GM06990 (cell line): ENCODE results near the gene BIRC7.

ENCODE experiments used
- DNase-seq: peaks from one replicate; pipeline ENCODE4 v3.0.0-alpha.2; 2011; ENCODE audit not compliant: insufficient read length; ENCODE audit errors: extremely low read depth
- H3K27me3 ChIP-seq: replicated peaks from 2 replicates; pipeline ENCODE4 v1.6.0; 2011; ENCODE audit warnings: low read length; ENCODE audit not compliant: control insufficient read depth, insufficient read depth
- H3K36me3 ChIP-seq: 2 replicates; pipeline ENCODE4 v1.5.1; 2011; ENCODE audit warnings: low read length; ENCODE audit not compliant: control insufficient read depth, insufficient read depth
- H3K4me3 ChIP-seq: replicated peaks from 2 replicates; pipeline ENCODE4 v1.5.1; 2011; ENCODE audit warnings: low read depth, mild to moderate bottlenecking, control low read depth, low read length
- CTCF ChIP-seq: IDR thresholded peaks from 2 replicates; pipeline ENCODE4 v1.5.1; 2011; ENCODE audit warnings: low read length, control low read depth, mild to moderate bottlenecking, inconsistent platforms; ENCODE audit not compliant: insufficient read depth, poor library complexity, severe bottlenecking

Gene BIRC7

GRCh38 chr20:63255931-63256704 is 20.4 kb downstream of the BIRC7 start:
- DNase-seq = no peak
- H3K4me3 ChIP-seq = no peak overlapping the region
- no peaks in the 10 kb centered on the region for H3K36me3 ChIP-seq
- TF ChIP-seq CTCF = no peak
- peaks cover 3% of the 10 kb centered on the region for H3K27me3 ChIP-seq

GRCh38 chr20:63256954-63257353 is 21.2 kb downstream of the BIRC7 start:
- Histone ChIP-seq H3K27me3 (peaks cover 4% of the 10 kb centered on the region), H3K4me3 (no peak overlapping the region), H3K36me3 (no peaks in the 10 kb centered on the region)
- no peak for DNase-seq
- TF ChIP-seq CTCF = no peak

GRCh38 chr20:63257629-63258028 is 21.9 kb downstream of the BIRC7 start:
- Histone ChIP-seq H3K4me3 (no peak overlapping the region), H3K27me3 (peaks cover 3% of the 10 kb centered on the region), H3K36me3 (no peaks in the 10 kb centered on the region)
- no peak for TF ChIP-seq CTCF
- DNase-seq = no peak

GRCh38 chr20:63258781-63259180 is 23.1 kb downstream of the BIRC7 start:
- no peak overlapping the region for H3K4me3 ChIP-seq
- H3K27me3 ChIP-seq = peaks cover 1% of the 10 kb centered on the region; the same call in 1 of the 2 replicates
- TF ChIP-seq CTCF = no peak
- DNase-seq = no peak
- no peaks in the 10 kb centered on the region for H3K36me3 ChIP-seq

- no peak for DNase-seq
- Histone ChIP-seq H3K36me3 (no peaks in the 10 kb centered on the region), H3K4me3 (no peak overlapping the region), H3K27me3 (peaks cover 1% of the 10 kb centered on the region; the same call in 1 of the 2 replicates)
- no peak for TF ChIP-seq CTCF
These were observed 24.2 kb downstream of the BIRC7 start for GRCh38 chr20:63259734-63260460.
